ENCODE measurements around the gene MXD1.

GRCh38 chr2:69979902-69980807, 65.2 kb downstream of the MXD1 start:
- TF ChIP-seq, protein P1, sequence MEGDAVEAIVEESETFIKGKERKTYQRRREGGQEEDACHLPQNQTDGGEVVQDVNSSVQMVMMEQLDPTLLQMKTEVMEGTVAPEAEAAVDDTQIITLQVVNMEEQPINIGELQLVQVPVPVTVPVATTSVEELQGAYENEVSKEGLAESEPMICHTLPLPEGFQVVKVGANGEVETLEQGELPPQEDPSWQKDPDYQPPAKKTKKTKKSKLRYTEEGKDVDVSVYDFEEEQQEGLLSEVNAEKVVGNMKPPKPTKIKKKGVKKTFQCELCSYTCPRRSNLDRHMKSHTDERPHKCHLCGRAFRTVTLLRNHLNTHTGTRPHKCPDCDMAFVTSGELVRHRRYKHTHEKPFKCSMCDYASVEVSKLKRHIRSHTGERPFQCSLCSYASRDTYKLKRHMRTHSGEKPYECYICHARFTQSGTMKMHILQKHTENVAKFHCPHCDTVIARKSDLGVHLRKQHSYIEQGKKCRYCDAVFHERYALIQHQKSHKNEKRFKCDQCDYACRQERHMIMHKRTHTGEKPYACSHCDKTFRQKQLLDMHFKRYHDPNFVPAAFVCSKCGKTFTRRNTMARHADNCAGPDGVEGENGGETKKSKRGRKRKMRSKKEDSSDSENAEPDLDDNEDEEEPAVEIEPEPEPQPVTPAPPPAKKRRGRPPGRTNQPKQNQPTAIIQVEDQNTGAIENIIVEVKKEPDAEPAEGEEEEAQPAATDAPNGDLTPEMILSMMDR (IDR thresholded peaks at IDR 0.05), result no peak
- no peak for TF ChIP-seq POLR2AphosphoS5 (IDR thresholded peaks at IDR 0.05; ENCODE audit: low read depth, low read length)
- TF ChIP-seq SIN3A (IDR thresholded peaks at IDR 0.05; ENCODE audit: borderline replicate concordance, insufficient read depth, low read depth, low read length), result no peak
